Measurements from ENCODE around the gene PCP4. TPM values are rescaled to one million over a fixed set of nuclear protein-coding genes. Genes with fewer than 3 reads are reported as not detected.

PCP4 gene
- total RNA-seq, 1 experiment from 2014 or later: not detected

DNA sequence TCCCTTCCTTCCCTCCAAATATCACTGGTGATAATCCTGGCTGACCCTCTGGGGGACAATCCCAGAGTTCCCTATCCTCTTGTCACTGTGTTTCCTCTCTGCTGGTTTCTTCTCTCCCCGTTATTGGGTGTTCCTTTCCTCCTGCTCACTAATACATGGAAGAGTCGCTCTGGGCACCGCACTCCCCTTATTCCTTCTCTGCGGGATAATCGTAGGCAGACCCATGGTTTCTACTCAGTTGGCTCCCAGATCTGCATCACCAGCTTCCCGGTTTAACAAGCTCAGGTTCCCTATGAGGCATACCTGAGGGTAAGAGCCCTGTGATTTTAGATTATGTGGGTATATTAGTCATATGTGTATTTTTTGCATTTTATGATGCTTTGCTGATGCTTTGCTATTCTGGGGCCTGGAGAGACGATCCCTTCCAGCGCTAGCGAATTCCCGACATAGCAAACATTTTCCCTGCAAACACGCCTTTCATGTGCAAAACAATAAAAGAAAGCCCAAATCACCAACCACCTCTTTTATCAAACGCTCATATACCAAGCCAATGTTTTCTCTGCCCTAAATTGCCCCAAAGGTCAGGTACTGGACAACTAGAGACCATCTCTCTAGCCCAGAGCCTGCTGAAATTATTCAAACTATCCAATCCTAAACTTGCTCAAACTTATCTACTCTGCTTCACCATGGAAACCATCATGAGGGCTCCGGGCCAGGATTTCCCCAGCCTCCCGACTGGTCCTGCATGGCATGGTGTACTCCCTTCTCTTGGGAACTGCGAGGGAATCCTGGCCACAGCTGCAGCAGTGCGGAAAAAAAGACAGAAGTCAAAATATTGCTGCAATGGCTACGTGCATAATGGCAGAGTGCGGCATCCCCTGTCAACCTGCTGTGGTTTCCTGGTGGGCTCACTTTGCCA, 84.2 kb downstream of the PCP4 start:
- ChIA-PET CTCF (no interaction called here), POLR2A (no interaction called here)
- DNase-seq (ENCODE audit: low read depth, low spot score) (no peak), ATAC-seq (no peak)
- no peak overlapping the region for H3K4me3 ChIP-seq (ENCODE audit: low read depth in 2 of 2, low read length in 2 of 2)
- TF ChIP-seq TCF7L2 (IDR thresholded peaks at IDR 0.05; ENCODE audit: low read depth, low read length) (no peak), POLR2AphosphoS5 (IDR thresholded peaks at IDR 0.05; ENCODE audit: low read depth, low read length) (no peak), SIN3A (IDR thresholded peaks at IDR 0.05; ENCODE audit: borderline replicate concordance, insufficient read depth, low read depth, low read length) (no peak)
- TF ChIP-seq, protein P1, sequence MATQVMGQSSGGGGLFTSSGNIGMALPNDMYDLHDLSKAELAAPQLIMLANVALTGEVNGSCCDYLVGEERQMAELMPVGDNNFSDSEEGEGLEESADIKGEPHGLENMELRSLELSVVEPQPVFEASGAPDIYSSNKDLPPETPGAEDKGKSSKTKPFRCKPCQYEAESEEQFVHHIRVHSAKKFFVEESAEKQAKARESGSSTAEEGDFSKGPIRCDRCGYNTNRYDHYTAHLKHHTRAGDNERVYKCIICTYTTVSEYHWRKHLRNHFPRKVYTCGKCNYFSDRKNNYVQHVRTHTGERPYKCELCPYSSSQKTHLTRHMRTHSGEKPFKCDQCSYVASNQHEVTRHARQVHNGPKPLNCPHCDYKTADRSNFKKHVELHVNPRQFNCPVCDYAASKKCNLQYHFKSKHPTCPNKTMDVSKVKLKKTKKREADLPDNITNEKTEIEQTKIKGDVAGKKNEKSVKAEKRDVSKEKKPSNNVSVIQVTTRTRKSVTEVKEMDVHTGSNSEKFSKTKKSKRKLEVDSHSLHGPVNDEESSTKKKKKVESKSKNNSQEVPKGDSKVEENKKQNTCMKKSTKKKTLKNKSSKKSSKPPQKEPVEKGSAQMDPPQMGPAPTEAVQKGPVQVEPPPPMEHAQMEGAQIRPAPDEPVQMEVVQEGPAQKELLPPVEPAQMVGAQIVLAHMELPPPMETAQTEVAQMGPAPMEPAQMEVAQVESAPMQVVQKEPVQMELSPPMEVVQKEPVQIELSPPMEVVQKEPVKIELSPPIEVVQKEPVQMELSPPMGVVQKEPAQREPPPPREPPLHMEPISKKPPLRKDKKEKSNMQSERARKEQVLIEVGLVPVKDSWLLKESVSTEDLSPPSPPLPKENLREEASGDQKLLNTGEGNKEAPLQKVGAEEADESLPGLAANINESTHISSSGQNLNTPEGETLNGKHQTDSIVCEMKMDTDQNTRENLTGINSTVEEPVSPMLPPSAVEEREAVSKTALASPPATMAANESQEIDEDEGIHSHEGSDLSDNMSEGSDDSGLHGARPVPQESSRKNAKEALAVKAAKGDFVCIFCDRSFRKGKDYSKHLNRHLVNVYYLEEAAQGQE (IDR thresholded peaks at IDR 0.05; ENCODE audit: insufficient read depth in 1 of 2, low read depth in 2 of 2, low read length in 1 of 2): no peak
- TF ChIP-seq, protein P2, sequence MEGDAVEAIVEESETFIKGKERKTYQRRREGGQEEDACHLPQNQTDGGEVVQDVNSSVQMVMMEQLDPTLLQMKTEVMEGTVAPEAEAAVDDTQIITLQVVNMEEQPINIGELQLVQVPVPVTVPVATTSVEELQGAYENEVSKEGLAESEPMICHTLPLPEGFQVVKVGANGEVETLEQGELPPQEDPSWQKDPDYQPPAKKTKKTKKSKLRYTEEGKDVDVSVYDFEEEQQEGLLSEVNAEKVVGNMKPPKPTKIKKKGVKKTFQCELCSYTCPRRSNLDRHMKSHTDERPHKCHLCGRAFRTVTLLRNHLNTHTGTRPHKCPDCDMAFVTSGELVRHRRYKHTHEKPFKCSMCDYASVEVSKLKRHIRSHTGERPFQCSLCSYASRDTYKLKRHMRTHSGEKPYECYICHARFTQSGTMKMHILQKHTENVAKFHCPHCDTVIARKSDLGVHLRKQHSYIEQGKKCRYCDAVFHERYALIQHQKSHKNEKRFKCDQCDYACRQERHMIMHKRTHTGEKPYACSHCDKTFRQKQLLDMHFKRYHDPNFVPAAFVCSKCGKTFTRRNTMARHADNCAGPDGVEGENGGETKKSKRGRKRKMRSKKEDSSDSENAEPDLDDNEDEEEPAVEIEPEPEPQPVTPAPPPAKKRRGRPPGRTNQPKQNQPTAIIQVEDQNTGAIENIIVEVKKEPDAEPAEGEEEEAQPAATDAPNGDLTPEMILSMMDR (IDR thresholded peaks at IDR 0.05): no peak
- in situ Hi-C loops (cut with HindIII; ENCODE audit: low pct_unique_long_range_greater_than_20kb, low sequenced_read_pairs) (no loop called here), intact Hi-C loops (cut with micrococcal nuclease; ENCODE audit: unreplicated experiment) (no loop called here)
- no peaks in the 10 kb centered on the region for H3K36me3 ChIP-seq (ENCODE audit: control insufficient read depth, insufficient read depth, low read length)
- no peaks in the 10 kb centered on the region for H3K4me1 ChIP-seq (ENCODE audit: control insufficient read depth, insufficient read depth, low read length)
- H3K9me3 ChIP-seq (ENCODE audit: control insufficient read depth, insufficient read depth, low read depth, low read length): no peaks in the 10 kb centered on the region
- BruUV-seq (replicated peaks): no TSS peak
- H3K27ac ChIP-seq (ENCODE audit: low read length): no peak overlapping the region
- H3K27me3 ChIP-seq (ENCODE audit: control insufficient read depth, insufficient read depth, low read length): no peaks in the 10 kb centered on the region; the same call in 1 of the 2 replicates

- TF ChIP-seq TCF7L2 (IDR thresholded peaks at IDR 0.05; ENCODE audit: low read depth, low read length): no peak
- TF ChIP-seq, protein P2 (IDR thresholded peaks at IDR 0.05): no peak
- TF ChIP-seq POLR2AphosphoS5 (IDR thresholded peaks at IDR 0.05; ENCODE audit: low read depth, low read length): no peak
- TF ChIP-seq, protein P1 (IDR thresholded peaks at IDR 0.05; ENCODE audit: insufficient read depth in 1 of 2, low read depth in 2 of 2, low read length in 1 of 2): no peak
- no peak for TF ChIP-seq SIN3A (IDR thresholded peaks at IDR 0.05; ENCODE audit: borderline replicate concordance, insufficient read depth, low read depth, low read length)
- no TSS peak for BruUV-seq (replicated peaks)
- Histone ChIP-seq H3K36me3 (ENCODE audit: control insufficient read depth, insufficient read depth, low read length) (no peaks in the 10 kb centered on the region), H3K4me1 (ENCODE audit: control insufficient read depth, insufficient read depth, low read length) (no peaks in the 10 kb centered on the region), H3K27ac (ENCODE audit: low read length) (no peak overlapping the region), H3K4me3 (ENCODE audit: low read depth in 2 of 2, low read length in 2 of 2) (no peak overlapping the region), H3K9me3 (ENCODE audit: control insufficient read depth, insufficient read depth, low read depth, low read length) (no peaks in the 10 kb centered on the region), H3K27me3 (ENCODE audit: control insufficient read depth, insufficient read depth, low read length) (no peaks in the 10 kb centered on the region; the same call in 1 of the 2 replicates)
- ATAC-seq (no peak), DNase-seq (ENCODE audit: low read depth, low spot score) (no peak)
- CTCF ChIA-PET: no interaction called here
- in situ Hi-C loops (cut with HindIII; ENCODE audit: low pct_unique_long_range_greater_than_20kb, low sequenced_read_pairs): no loop called here
- intact Hi-C loops (cut with micrococcal nuclease; ENCODE audit: unreplicated experiment): no loop called here
- POLR2A ChIA-PET: no interaction called here
Measured at GRCh38 chr21:39952265-39952664, 85.0 kb downstream of the PCP4 start.
